Effector memory CD4-positive, alpha-beta T cell (primary cell): ENCODE results near the gene EML5.

ENCODE experiments used
- DNase-seq, 3 donors: peaks; one replicate each; pipeline ENCODE4 v3.0.0-alpha.2; 2020
- H3K27ac ChIP-seq: 2 replicates; pipeline ENCODE4 v1.7.0; 2013; ENCODE audit warnings: mild to moderate bottlenecking, low read length, moderate library complexity; ENCODE audit not compliant: insufficient read depth, poor library complexity, severe bottlenecking
- H3K27me3 ChIP-seq: replicated peaks from 2 replicates; pipeline ENCODE4 v1.7.0; 2013; ENCODE audit warnings: mild to moderate bottlenecking, low read length; ENCODE audit not compliant: insufficient read depth, control insufficient read depth, poor library complexity, severe bottlenecking
- H3K36me3 ChIP-seq: 2 replicates; pipeline ENCODE4 v1.7.0; 2013; ENCODE audit warnings: mild to moderate bottlenecking, low read length, moderate library complexity; ENCODE audit not compliant: control insufficient read depth, insufficient read depth
- H3K4me1 ChIP-seq: 2 replicates; pipeline ENCODE4 v1.7.0; 2013; ENCODE audit warnings: low read length, mild to moderate bottlenecking; ENCODE audit not compliant: control insufficient read depth, insufficient read depth, poor library complexity, severe bottlenecking
- H3K4me3 ChIP-seq: 2 replicates; pipeline ENCODE4 v1.7.0; 2013; ENCODE audit warnings: low read length, low read depth, mild to moderate bottlenecking; ENCODE audit not compliant: insufficient read depth, poor library complexity, severe bottlenecking
- H3K9me3 ChIP-seq: 2 replicates; pipeline ENCODE4 v1.7.0; 2013; ENCODE audit warnings: mild to moderate bottlenecking, low read length, moderate library complexity; ENCODE audit not compliant: control insufficient read depth
- total RNA-seq, 3 donors: gene quantifications; one replicate each; lab custom pipeline; 2026; lab: John Stamatoyannopoulos, UW

EML5 gene
- total RNA-seq = 14.7 to 18.0 (median 16.8) reads per million in 3 donors

DNA sequence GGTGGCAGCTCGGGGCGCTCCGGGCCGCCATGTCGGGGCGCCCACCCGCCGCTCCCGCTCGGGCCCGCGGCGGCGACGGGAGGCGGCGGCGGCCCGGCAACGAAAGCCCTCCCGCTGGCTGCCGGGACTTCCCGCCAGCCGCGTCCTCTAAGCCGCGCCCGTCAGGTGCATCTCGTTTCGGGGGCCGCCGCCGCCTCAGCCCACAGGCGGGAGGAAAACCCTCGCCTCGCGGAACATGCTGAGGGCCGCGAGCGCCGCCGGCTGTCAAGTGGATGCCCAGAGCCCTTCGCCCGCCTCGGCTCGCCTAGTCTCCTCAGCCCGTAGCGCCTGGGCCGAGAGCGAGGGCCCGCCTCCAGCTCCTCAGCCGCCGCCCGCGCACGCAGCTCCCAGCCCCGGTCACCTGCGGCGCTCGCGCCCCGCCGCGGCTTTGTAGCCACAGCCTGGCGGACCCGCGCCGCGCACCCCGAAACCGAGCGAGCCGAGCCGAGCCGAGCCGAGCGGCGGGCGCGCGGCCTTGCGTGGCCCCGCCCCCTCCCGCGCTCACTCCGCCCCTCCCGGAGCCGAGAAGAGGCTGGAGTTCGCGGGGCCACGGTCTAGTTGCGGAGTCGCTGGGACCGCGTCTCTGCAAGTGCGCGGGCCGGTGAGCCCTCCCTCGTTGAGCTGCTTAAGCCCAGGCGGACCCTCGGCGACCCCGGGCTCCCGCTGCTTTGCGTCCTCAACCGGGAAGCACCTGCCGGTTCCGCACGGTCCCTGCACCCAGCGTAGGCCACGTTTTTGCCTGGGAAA, at the start of gene EML5:
EML5 (minus strand) TSS at position 481 of the 786 bp plus-strand sequence; CDS start at position 31, 450 bp downstream.
- Histone ChIP-seq H3K27ac (peak within 1 kb of the TSS; percentile 68), H3K4me3 (peak within 1 kb of the TSS; percentile 65), H3K36me3 (no peaks in the 10 kb centered on the region), H3K27me3 (no peaks in the 10 kb centered on the region), H3K9me3 (no peaks in the 10 kb centered on the region), H3K4me1 (peaks cover 7% of the 10 kb centered on the region)
- peak; percentile 71 to 72 (median 72) for DNase-seq

DNA sequence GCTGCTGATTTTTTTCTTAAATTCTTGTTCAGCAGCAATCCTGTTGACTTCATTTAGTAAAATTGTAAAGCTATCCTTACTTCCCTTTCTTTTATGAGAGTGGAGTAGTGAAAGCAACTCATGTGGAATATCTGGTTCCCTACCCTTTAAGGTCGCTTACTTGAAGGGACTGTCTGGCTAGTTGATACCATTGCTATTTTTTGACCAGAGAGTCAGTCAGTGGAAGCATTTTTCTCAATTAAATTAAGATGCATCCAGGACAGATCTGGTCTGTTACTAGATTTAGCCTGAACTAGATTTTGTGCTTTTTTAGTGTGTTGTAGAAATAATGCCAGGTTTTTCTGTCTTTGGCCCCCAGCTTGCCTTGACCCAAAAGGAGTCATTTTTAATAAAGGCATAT, 49.7 kb upstream of the EML5 start:
- no peaks in the 10 kb centered on the region for H3K4me1 ChIP-seq

DNA sequence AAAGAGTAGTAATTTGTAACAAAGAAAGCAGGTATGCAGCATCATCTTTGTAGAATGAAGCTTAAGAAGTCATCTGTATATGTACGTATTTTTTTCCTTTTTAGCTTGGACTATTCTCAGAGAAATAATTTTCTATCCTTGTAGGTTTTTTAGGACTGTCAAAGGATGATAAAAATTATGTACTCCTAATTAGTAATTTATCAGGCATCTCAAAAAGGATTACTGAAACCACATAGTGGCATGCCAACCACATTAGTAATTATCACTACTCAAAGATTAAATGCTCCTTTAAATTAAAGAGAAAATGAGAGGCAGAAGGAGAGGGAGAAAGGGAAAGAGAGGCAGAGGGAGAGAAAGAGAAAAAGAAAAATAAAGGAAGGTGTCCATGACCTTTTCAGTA, 49.0 kb upstream of the EML5 start:
- no peaks in the 10 kb centered on the region for H3K27me3 ChIP-seq
- DNase-seq = no peak
- no peaks in the 10 kb centered on the region for H3K9me3 ChIP-seq
- no peaks in the 10 kb centered on the region for H3K36me3 ChIP-seq
- no peak overlapping the region for H3K4me3 ChIP-seq
- H3K4me1 ChIP-seq = no peaks in the 10 kb centered on the region
- no peak overlapping the region for H3K27ac ChIP-seq

More for the DNA sequence above, 49.7 kb upstream of the EML5 start:
- no peak overlapping the region for H3K4me3 ChIP-seq
- H3K36me3 ChIP-seq = no peaks in the 10 kb centered on the region
- H3K27me3 ChIP-seq = no peaks in the 10 kb centered on the region
- no peaks in the 10 kb centered on the region for H3K9me3 ChIP-seq
- no peak for DNase-seq
- H3K27ac ChIP-seq = no peak overlapping the region

DNA sequence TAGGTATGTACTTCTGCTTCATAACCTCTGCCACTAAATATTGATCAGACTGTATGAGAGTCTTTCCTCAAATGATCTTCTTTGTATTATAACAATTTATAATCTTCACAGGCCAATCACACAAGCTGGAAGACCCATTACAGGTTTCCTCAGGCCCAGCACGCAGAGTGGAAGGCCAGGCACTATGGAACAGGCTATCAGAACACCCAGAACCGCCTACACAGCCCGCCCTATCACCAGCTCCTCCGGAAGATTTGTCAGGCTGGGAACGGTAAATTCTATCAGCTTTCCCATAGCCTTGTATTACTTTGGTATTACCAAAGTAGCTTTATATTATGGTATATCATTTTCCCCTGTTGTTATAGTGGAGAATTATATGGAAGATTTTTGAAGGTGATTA, 48.2 kb upstream of the EML5 start:
- Histone ChIP-seq H3K4me3 (no peak overlapping the region), H3K27me3 (no peaks in the 10 kb centered on the region), H3K36me3 (no peaks in the 10 kb centered on the region), H3K27ac (no peak overlapping the region), H3K9me3 (no peaks in the 10 kb centered on the region), H3K4me1 (no peaks in the 10 kb centered on the region)
- DNase-seq = no peak

DNA sequence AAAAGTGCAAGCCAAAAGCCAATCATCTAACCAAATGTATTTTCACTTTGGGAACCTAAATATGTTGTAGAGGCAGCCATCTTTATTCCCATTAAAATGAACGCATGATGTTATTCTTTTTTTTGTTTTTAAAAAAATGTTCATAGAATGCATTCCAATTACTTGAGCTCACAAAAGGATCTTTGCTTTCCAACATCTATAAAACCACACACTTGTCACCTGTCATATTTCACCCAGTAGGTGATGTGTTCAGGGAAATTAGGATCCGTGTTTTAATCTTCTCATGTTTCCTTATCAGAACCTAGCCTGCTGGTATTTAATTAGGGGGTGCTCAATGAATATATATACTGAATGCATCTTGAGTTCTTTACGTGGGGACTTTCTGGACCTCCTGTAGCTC, 45.3 kb upstream of the EML5 start:
- H3K9me3 ChIP-seq = no peaks in the 10 kb centered on the region
- H3K27ac ChIP-seq = no peak overlapping the region
- no peak overlapping the region for H3K4me3 ChIP-seq
- no peaks in the 10 kb centered on the region for H3K36me3 ChIP-seq
- H3K4me1 ChIP-seq = no peaks in the 10 kb centered on the region
- H3K27me3 ChIP-seq = no peaks in the 10 kb centered on the region
- DNase-seq = no peak

DNA sequence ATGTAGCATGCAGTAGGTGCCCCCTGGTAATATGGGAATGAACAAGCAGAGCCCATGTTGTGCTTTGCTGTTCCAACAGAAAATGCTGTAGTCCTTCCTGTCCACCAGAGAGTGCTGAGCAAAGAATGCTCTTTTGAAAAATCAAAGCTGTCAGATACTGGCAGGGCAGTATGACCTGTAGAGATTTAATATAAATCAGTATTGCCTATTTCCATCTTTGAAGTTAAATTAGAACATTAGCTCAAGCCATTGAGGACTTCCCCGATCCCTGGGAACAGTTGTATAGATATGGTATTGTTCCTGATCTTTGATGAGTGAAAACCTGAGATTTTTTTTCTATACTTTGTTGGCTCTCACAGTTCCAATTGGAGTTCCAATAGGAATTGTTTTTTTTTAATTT, 44.7 kb upstream of the EML5 start:
- Histone ChIP-seq H3K4me3 (no peak overlapping the region), H3K9me3 (no peaks in the 10 kb centered on the region), H3K27me3 (no peaks in the 10 kb centered on the region), H3K36me3 (no peaks in the 10 kb centered on the region), H3K4me1 (no peaks in the 10 kb centered on the region), H3K27ac (no peak overlapping the region)
- no peak for DNase-seq

DNA sequence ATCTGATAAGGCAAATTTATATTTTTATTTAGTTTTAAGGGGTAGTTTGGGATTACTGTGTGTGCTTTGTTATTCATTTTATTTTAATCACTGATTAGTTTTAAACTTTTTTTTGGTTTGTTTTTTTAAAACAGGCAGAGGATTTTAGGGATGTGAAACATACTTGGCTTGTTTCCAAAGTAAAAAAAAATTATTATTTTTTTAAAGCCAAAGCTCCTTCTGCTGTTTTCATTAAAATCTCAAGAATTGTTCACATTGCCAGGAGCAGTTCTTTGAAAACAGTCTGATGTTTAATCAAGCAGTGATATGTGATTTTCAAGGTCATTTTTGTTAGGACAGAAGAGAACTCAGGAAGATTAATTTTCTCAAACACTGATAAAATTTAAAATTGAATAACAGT, 42.9 kb upstream of the EML5 start:
- no peaks in the 10 kb centered on the region for H3K27me3 ChIP-seq
- H3K9me3 ChIP-seq = no peaks in the 10 kb centered on the region
- no peaks in the 10 kb centered on the region for H3K4me1 ChIP-seq
- H3K4me3 ChIP-seq = no peak overlapping the region
- H3K27ac ChIP-seq = no peak overlapping the region
- DNase-seq = no peak
- no peaks in the 10 kb centered on the region for H3K36me3 ChIP-seq

DNA sequence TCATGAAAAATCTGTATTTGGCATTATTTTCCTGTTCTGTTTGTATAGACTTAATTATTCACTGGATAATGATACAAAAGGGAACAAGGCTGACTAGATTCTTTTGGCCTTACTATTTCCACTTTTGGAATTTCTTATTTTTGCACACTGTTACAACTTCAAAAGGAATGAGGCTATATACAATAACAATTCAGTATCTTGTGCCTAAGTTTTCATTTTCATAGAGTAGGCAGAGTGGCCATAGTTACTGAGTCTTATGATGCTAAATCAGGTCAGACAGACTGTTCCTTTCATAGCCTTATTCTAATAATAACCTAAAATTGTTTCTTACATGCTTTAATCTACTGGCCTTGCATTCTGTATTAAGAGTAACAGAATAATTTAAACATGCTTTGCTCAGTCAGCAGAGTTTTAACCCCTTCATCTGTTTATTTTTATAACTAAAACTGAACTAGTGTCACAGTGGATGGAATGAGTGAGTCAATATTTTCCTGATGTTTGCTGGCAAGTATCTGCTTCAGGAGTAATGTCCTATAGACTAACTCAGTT, 42.2 kb upstream of the EML5 start:
- Histone ChIP-seq H3K27ac (no peak overlapping the region), H3K36me3 (no peaks in the 10 kb centered on the region), H3K9me3 (no peaks in the 10 kb centered on the region), H3K27me3 (no peaks in the 10 kb centered on the region), H3K4me1 (no peaks in the 10 kb centered on the region), H3K4me3 (no peak overlapping the region)
- DNase-seq = no peak

DNA sequence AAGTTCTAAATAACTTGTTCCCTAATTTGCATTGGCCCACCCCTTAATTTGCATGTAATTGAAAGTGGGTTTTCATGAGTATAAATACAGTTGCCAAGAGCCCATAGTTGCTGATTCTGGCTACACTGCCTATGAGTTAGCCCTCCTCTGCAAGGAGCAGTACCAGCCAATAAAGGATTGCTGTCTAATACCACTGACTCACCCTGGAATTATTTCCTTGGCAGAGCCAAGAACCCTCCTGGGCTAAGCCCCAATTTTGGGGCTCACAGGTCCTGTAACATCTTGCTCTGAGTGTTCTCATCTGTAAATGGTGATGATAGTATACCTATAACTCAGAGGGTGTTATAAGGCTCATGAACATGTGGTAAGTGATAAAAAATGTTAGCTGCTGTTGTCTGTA, 38.5 kb upstream of the EML5 start:
- H3K27ac ChIP-seq = no peak overlapping the region
- DNase-seq = no peak

DNA sequence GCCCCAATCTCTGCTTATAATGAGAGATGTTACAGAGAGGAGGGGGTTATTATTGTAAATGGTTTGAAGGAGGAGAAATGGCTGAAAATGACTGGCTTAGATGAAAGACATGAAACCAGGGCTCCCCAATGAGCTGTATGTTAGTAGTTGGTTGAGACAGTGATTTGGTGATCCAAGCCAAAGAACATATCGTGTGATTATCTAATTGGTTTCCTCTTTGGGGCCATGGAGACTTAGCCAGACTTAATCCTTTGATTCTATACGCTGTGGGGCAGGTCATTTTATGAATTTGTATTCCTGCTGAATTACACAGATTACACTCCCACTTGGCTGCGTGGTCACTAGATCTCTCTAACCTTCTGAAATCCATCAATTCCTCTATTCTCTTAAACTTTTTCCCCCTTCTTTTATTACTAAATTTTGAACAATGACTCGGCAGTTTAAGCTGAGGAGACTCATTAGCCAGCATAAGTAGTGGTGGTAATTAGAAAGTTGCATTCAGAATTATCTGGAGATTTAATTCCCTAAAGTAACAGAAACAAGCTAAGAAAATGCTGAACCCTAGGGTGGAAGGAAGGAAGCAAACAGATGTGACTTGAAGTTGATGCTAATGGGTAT, 37.0 kb upstream of the EML5 start:
- Histone ChIP-seq H3K27ac (no peak overlapping the region), H3K27me3 (no peaks in the 10 kb centered on the region), H3K9me3 (no peaks in the 10 kb centered on the region), H3K4me1 (peaks cover 4% of the 10 kb centered on the region), H3K36me3 (no peaks in the 10 kb centered on the region), H3K4me3 (no peak overlapping the region)
- DNase-seq = no peak

More for the DNA sequence above, 38.5 kb upstream of the EML5 start:
- Histone ChIP-seq H3K36me3 (no peaks in the 10 kb centered on the region), H3K4me1 (no peaks in the 10 kb centered on the region), H3K4me3 (no peak overlapping the region), H3K27me3 (no peaks in the 10 kb centered on the region), H3K9me3 (no peaks in the 10 kb centered on the region)
